Kidney epithelial cell (primary cell): ENCODE measurements around the gene CTXN1. TPM values are rescaled to one million over a fixed set of nuclear protein-coding genes. Genes with fewer than 3 reads are reported as not detected.

Experiments used
- DNase-seq: peaks from one replicate; pipeline ENCODE4 v3.0.0-alpha.2; 2010; ENCODE audit warnings: low read depth
- H3K27me3 ChIP-seq: 2 replicates; pipeline ENCODE4 v1.6.0; 2011; ENCODE audit warnings: low read length; ENCODE audit not compliant: control insufficient read depth, insufficient read depth
- H3K36me3 ChIP-seq: 2 replicates; pipeline ENCODE4 v1.5.1; 2011; ENCODE audit warnings: low read length; ENCODE audit not compliant: control insufficient read depth, insufficient read depth
- H3K4me3 ChIP-seq: 2 replicates; pipeline ENCODE4 v1.5.1; 2011; ENCODE audit warnings: low read depth, mild to moderate bottlenecking, control low read depth, low read length
- CTCF ChIP-seq: IDR thresholded peaks from 2 replicates; pipeline ENCODE4 v1.5.1; 2011; ENCODE audit warnings: mild to moderate bottlenecking, moderate library complexity, low read length, control low read depth, inconsistent platforms; ENCODE audit not compliant: insufficient read depth, poor library complexity, severe bottlenecking
- total RNA-seq: library from RNA; depleted of rRNA; stranded (reverse); fragments of >200 nt; gene quantifications from 2 replicates; pipeline ENCODE4 v1.2.3, GENCODE V29; 2015

CTXN1 gene
- total RNA-seq, 1 donor from 2014 or later = 16.1 TPM

DNA sequence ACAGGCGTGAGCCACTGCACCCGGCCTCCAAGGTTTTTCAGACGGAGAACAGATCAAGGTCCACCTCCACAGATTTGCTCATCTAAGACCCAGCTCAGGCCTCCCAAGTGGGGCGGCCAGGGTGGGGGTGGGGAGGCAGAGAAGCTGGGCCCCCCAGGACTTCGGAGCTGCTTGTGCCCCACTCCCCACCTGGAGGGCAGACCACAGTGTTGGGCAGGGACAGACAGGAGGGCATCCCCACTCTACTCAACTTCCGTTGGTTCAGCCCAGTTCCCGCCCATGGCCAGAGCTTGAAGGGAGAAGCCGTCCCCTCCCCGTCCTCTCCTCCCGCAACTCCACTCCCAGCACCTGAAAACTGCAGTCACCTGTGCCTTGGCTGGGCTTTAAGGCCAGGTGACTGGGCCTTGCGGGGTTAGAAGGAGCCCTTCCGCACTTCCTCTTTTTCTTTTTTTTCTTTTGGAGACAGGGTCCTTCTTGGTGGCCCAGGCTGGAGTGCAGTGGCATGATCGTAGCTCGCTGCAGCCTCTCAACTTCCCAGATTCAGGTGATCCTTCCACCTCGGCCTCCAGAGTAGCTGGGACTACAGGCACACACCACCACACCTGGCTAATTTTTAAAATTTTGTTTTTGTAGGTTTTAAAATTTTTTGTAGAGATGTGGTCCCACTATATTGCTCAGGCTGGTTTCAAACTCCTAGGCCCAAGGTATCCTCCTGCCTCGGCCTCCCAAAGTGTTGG, 38.4 kb downstream of the CTXN1 start:
- no peaks in the 10 kb centered on the region for H3K36me3 ChIP-seq
- no peak overlapping the region for H3K4me3 ChIP-seq
- DNase-seq = no peak
- no peaks in the 10 kb centered on the region for H3K27me3 ChIP-seq
- TF ChIP-seq CTCF = no peak

DNA sequence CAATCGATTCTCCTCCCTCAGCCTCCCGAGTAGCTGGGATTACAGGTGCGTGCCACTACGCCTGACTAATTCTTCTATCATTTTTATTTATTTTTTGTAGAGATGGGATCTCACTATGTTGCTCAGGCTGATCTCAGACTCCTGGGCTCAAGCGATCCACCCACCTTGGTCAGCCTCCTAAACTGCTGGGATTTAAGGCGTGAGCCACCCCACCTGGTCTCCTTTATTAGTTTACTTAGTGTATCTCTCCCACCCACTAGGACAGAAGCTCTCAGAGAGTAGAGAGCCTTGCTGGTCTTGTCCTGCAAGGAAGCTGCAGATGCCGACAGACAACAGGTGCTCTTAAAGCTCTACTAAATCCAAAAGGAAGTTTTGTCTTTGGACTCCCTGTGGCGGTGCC, 40.1 kb downstream of the CTXN1 start:
- DNase-seq = no peak
- Histone ChIP-seq H3K4me3 (no peak overlapping the region), H3K36me3 (no peaks in the 10 kb centered on the region), H3K27me3 (no peaks in the 10 kb centered on the region)
- TF ChIP-seq CTCF = no peak

GRCh38 chr19:7883796-7884570, 42.0 kb downstream of the CTXN1 start:
- DNase-seq = no peak
- Histone ChIP-seq H3K27me3 (no peaks in the 10 kb centered on the region), H3K4me3 (no peak overlapping the region), H3K36me3 (no peaks in the 10 kb centered on the region)
- no peak for TF ChIP-seq CTCF

DNA sequence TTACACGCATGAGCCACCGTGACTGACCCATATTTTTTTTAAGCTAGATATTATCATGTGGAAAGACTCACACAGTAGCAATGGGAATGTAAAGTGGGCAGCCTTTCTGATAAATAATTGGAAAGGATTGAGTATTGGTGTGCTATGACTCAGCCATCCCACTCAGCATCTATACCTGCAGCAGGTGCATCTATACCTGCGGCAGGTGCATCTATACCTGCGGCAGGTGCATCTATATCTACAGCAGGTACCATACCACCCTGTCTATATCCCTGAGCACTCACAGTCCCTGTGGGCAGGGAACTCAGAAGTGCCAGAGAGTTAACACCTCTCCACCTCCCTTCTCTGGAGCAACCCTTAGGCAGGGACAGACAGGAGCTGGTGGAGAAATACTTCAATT, 42.8 kb downstream of the CTXN1 start:
- Histone ChIP-seq H3K27me3 (no peaks in the 10 kb centered on the region), H3K4me3 (no peak overlapping the region), H3K36me3 (no peaks in the 10 kb centered on the region)
- no peak for TF ChIP-seq CTCF
- no peak for DNase-seq

- Histone ChIP-seq H3K4me3 (no peak overlapping the region), H3K36me3 (no peaks in the 10 kb centered on the region), H3K27me3 (no peaks in the 10 kb centered on the region)
- no peak for TF ChIP-seq CTCF
- no peak for DNase-seq
Measured at GRCh38 chr19:7881910-7882309, 44.0 kb downstream of the CTXN1 start.
